ENCODE data around the gene KIAA0930.

The KIAA0930 gene

GRCh38 chr22:45144916-45145315, 95.8 kb downstream of the KIAA0930 start:
- TF ChIP-seq CTCF (IDR thresholded peaks at IDR 0.05; ENCODE audit: low read depth, low read length), result no peak
- no peak overlapping the region for H3K4me3 ChIP-seq (ENCODE audit: low read depth, low read length)
- DNase-seq (ENCODE audit: low read depth, low spot score), result no peak
- in situ Hi-C loops (cut with HindIII; ENCODE audit: low sequenced_read_pairs), result no loop called here

- TF ChIP-seq CTCF (IDR thresholded peaks at IDR 0.05; ENCODE audit: low read depth, low read length), result no peak
- no peak overlapping the region for H3K4me3 ChIP-seq (ENCODE audit: low read depth, low read length)
- in situ Hi-C loops (cut with HindIII; ENCODE audit: low sequenced_read_pairs), result no loop called here
- DNase-seq (ENCODE audit: low read depth, low spot score), result no peak
Observed at GRCh38 chr22:45142376-45142775, 98.3 kb downstream of the KIAA0930 start.

All from astrocyte of the spinal cord (primary cell).